Frontal cortex (tissue), 4 donors: ENCODE results near the gene CEP68. TPM values are rescaled to one million over a fixed set of nuclear protein-coding genes. Genes with fewer than 3 reads are reported as not detected.
A peak's percentile ranks its signal among the peaks of the same experiment; 100 is the strongest.
"Not testable (repeated sequence)": the region's sequence is repeated elsewhere in the genome, so short reads cannot be mapped to it uniquely, and the experiment has no call there.

Experiments used
- DNase-seq, 2 donors: peaks; one replicate each; pipeline ENCODE4 v3.0.0; 2012; ENCODE audit warnings: low spot score in 2 of 2
- FAIRE-seq: peaks from 2 replicates; lab custom pipeline; 2012; peaks lifted over from hg19 to GRCh38; lab: Jason Lieb, UNC
- total RNA-seq: library from RNA; depleted of rRNA; stranded (reverse); fragments of >200 nt; gene quantifications from one replicate; pipeline ENCODE4 v1.2.3, GENCODE V29; 2014
- donor health status: control.
- donor health status: control.
- donor health status: control.

CEP68 gene, protein sequence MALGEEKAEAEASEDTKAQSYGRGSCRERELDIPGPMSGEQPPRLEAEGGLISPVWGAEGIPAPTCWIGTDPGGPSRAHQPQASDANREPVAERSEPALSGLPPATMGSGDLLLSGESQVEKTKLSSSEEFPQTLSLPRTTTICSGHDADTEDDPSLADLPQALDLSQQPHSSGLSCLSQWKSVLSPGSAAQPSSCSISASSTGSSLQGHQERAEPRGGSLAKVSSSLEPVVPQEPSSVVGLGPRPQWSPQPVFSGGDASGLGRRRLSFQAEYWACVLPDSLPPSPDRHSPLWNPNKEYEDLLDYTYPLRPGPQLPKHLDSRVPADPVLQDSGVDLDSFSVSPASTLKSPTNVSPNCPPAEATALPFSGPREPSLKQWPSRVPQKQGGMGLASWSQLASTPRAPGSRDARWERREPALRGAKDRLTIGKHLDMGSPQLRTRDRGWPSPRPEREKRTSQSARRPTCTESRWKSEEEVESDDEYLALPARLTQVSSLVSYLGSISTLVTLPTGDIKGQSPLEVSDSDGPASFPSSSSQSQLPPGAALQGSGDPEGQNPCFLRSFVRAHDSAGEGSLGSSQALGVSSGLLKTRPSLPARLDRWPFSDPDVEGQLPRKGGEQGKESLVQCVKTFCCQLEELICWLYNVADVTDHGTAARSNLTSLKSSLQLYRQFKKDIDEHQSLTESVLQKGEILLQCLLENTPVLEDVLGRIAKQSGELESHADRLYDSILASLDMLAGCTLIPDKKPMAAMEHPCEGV
- 46.5 TPM for total RNA-seq

DNA sequence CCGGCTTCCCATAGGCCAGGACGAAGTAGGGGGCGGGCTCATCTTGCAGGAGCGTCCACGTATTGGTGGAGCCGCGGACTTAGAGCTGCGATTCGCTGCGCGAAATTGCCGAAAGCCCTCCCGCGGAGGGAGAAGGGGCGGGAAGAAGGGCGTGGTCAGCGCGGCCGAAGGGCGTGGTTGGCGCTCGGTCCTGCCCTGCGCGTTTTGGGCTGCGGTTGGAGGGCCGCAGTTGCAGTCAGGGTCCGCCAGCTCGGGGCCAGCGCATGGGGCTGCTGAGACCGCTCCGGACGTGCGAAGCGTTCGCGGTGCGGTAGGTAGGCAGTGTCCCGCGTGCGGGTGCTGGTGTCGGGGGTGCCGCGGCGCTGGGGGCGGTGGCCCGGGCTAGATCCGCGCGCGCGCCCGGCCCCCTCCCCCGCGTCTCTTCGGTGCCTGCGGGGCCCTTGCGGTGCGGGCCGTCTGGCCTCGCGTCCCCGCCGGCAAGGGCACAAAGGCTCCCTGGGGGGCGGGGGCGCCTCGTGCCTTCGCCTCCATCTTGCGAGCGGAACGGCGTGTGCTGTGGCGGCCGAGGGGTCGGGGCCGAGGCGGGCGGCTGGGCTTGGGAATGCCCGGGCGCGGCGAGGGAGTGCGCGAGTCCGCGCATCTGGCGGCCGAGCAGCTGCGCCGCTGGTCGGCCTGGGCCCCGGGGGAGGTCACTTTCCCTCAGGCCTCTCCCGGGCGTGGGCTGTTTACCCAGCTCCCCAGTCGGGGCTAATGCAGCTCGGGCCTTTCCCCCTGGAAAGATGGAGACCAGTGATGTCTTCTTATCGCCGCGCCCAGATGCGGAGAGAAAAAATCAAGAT lies at the start of gene CEP68:
Gene CEP68 (plus strand): TSS at position 202 of the 839 bp plus-strand sequence. CDS start 13,029 bp downstream, outside the sequence.
- FAIRE-seq, result peak; percentile 70

DNA sequence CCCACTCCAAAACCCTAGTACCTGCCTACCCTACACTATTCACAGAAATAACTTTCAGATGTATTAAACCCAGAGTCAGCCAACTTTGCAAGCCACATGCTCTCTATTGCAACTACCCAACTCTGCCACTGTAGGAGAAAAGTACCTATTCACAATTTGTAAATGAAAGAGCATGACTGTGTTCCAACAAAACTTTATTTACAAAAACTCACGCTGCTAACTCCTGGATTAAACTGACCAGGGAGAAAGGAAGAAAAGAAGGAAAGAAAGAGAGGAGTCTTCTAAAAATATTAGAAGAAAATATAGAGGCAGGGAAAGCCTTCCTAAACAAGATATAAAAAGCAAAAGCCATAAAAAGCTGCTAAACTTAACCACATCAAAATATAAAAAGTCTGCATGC lies 42.4 kb upstream of the CEP68 start:
- FAIRE-seq, result no peak

More for the DNA sequence above, at the start of gene CEP68:
- DNase-seq, result peak; percentile 96 to 97

DNA sequence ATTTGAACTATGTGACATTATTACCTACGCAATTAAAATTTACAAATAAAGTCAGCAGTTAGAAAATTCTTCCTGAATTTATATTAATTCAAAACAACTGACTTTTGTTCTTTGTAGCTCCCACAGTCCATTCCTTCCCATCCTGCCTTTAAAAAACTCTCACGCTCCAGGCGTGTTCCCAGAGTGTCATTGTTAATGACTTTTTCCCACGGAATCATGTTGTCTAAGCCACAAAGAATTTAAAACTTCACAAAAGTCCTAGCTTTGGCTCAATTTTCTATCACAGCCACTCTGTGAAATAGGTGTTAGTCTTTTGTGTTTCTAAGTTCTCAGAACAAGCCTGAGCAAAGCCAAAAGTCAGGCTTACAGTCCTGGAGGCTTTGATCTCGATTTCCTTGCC lies 40.5 kb upstream of the CEP68 start:
- FAIRE-seq (no peak), DNase-seq (no peak)

More for the DNA sequence above, 42.4 kb upstream of the CEP68 start:
- DNase-seq, result no peak

DNA sequence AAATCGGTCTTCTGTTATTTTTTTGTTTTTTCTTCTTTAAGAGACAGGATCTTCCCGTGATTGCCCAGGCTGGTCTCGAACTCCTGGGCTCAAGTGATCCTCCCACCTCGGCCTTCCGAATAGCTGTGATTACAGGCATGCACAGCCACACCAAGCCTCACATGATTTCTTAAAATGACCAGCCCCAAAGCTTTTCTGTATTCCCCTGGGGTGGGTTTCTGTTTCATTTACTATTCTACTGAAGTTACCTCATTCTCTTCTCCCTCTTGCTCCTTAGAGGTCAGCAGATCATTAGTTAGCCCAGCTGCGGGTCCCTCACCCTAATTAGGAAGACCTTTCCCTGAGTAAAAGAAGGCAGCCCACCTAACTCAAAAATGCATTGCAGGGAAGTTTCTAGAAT lies 39.4 kb upstream of the CEP68 start:
- no peak for FAIRE-seq
- no peak for DNase-seq

DNA sequence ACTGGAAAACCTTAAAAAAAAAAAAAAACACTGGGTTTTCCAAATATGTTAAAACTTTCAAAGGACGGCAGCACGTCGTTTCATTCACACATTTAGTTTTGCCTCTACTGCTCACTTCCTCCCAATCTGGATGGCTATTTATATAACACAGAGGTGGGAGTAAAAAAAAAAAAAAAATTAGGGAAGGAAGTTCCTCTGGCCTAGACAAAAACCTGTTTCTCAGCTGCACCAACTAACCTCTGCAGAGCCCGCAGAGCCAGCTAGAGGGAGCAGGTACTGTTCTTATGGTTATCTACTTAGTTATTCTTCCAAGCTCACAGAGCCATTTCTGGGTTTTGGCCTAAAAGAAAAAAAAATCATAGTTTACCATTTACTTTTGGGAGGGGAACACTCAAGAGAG lies 38.9 kb upstream of the CEP68 start:
- DNase-seq, result peak in 1 of 2 donors; percentile 44
- no peak for FAIRE-seq

DNA sequence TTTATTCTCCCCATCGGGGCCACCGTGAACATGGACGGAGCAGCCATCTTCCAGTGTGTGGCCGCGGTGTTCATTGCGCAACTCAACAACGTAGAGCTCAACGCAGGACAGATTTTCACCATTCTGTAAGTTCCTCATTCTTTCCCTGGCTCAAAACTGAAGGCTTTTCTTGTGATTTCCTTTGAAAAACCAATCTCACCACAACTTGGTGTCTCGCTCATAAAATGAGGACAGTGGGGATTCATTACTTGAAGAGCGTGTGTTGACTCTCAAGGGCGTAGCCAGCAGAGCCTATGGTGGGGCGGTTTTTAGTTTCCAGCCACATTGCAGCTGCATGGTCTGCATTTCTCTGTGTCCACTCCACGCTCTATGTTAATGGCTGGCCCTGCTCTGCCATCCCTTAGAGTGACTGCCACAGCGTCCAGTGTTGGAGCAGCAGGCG lies 38.1 kb upstream of the CEP68 start:
- FAIRE-seq (no peak), DNase-seq (no peak)

DNA sequence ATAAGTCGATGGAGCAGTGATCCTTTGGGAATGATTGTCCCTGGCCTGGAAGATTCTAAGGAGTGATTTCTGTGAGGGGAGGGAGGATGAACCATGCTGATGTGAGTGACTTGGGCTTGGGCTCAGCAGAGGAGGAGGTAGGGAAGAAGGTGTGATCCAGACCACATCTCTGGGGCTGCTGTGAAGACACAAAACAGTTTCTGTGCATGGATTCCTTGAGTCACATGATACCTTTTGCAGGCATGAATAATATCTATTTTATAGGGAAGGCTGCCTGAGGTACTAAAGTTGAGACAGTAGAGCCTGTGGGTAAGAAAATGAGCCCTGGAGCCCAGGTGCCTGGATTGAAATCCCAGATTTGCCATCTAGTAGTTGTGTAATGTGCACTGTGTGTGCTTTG lies 37.2 kb upstream of the CEP68 start:
- no peak for FAIRE-seq
- no peak for DNase-seq

DNA sequence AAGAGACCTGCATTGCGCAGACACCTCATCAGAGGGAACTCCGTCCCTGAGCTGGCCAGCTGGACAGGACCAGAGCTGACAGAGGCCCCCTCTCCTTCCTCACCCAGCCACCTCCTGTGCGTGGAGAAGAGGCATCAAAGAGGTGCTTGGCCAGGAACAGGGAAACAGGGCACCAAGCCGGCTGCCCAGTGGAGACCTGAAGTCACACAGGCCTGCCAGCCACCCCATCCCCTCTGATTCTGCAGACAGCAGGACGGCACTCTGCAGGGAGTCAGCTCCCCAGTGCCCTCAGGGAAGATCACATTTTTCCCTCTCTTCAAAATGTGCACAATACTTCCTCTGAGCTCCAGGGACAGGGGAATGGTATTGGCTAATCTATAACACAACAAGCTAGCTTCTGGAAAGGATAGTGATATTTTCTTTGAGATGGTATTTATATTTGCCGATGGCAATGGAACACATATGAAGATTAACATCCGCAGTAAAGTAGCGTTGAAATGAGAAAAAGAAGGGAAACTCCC lies 36.5 kb upstream of the CEP68 start:
- DNase-seq (no peak), FAIRE-seq (no peak)

DNA sequence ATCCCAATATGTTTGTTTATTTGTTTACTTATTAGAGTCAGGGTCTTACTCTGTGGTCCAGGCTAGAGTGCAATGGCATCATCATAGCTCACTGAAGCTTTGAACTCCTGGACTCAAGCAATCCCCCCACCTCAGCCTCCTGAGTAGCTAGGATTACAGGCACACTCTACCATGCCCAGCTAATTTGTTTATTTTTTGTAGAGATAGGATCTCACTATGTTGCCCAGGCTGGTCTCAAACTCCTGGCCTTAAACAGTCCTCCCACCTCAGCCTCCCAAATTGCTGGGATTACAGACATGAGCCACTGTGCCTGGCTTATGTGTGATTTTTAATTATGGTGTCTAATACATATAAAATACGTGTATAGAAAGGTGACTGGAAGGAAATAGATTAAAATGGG lies 36.0 kb upstream of the CEP68 start:
- not testable (repeated sequence) for DNase-seq, FAIRE-seq

DNA sequence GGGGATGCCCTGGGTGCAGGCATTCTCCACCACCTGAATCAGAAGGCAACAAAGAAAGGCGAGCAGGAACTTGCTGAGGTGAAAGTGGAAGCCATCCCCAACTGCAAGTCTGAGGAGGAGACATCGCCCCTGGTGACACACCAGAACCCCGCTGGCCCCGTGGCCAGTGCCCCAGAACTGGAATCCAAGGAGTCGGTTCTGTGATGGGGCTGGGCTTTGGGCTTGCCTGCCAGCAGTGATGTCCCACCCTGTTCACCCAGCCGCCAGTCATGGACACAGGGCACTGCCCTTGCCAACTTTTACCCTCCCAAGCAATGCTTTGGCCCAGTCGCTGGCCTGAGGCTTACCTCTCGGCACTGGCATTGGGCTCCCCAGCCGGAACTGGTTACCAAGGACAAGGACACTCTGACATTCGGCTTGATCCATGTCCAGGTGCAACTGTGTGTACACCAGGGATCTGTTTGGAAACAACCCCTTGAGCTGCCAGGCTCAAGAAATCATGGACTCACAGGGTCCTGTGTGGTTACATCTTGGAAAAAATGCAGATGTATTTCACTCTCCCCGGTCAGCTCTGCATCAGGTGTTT lies 35.2 kb upstream of the CEP68 start:
- DNase-seq (no peak), FAIRE-seq (no peak)

DNA sequence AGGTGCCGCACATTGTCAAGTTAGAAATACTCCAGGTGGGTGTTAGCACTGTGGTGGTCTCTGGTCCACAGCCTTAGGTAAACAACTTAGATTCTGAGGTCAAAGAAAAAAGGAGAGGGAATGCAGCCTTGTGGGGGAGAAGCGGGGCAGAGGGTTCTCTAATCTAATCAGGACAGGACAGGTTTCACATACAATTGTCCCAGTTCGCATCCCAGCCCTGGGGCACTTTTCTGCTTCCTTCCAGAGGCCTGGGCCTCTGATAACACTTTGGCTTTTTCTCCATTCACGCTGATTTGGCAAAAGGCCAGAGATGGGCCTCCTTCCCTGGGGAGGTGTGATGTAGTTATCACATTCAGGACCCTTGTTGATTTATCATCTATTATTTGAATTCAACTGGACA lies 34.5 kb upstream of the CEP68 start:
- FAIRE-seq (no peak), DNase-seq (no peak)

DNA sequence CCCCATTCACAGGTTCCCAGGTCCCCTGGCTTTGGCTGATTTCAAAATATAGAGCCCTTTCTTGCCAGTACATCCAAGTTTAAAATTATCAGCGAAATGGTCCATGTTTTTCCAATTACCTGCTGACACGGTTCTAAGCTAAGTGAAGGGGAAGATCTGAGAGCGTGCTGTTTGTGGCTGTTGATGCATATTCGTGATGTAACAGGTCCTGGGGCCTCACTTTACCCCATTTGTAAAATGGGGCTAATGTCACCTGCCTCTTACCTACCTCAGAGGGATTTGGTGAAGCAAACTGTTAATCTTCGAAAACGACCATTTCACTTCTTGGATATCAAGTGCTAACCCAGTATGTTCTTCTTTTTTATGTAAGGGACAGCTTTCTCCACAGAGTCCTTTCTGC lies 34.0 kb upstream of the CEP68 start:
- FAIRE-seq (no peak), DNase-seq (no peak)

DNA sequence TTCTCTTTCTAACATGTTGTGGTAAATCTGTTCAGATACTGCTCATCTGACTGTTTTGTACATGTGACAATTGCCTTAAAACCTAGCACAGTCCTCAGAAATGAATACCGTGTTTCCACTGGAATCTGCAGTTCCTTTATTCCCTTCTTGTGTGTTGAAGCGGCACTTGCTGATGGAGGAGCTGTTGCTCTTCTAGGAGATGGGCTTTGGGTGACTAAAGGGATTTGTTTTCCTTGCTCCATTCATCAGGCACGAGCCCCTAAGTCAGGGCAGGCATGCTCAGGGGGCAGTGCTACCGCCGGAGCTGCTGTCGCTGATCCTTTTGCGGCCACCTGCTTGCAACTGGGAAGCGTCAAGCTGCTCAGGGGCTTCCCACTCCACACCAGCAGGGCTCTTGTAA lies 32.5 kb upstream of the CEP68 start:
- no peak for FAIRE-seq
- DNase-seq, result no peak

DNA sequence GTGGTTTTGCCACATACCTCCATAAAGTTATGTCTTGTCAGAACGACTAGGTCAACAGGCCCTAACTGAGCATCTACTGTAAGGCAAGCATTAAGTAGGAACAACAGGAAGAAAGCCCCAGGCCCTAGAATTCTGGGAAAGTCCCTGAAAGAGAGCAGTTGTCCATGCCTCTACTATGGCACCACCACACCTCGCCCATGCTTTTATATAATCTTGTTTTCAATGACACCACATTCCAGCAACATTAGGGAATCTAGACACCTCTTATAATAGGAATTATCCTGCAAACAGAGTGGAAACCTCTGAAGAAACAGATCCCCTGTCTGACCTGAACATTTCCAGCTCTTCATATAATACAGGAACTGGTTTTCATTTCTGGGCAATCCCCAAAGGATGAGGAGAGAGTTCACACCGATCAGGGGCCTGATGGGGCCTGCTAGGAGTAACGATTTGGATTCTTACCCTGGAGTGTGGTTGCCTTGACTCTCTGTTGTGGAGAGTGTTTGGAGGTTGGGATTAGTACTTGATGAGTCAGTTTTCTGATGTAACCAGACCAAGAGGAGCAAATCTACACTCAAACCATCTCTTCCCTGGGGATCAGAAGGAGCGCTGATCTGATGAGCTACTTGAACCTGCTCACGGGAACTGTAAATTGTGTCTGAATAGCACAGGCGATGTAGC lies 31.9 kb upstream of the CEP68 start:
- DNase-seq (no peak), FAIRE-seq (no peak)

DNA sequence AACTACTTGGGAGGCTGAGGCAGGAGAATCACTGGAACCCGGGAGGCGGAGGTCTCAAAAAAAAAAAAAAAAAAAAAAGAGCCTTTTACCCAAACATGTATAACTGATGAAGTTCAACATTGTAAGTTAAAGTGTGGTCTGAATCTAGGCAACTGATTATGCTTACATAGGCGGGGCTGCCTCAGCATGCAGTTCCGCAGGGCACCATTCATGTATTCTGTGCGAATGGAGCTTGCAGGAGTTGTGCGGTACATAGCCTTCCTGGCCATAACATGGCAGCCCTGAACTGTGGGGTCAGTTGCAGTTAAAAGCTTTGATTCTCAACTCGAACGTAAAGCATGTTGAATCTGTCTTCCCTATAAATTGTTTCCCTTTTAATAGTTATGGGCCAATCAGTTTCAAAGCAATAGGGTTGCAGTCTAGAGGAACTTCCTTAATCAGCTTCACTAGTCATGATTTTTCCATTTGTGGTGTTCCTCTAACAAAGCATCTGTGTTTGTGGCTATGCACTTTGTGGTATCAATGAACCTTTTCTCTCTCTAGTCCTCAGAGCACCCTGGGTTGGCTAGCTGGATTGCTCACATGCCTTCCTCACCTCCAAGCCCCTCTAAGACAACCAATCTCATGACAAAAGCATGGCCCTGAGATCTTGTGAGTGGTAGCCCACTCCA lies 30.6 kb upstream of the CEP68 start:
- no peak for FAIRE-seq
- DNase-seq, result no peak

DNA sequence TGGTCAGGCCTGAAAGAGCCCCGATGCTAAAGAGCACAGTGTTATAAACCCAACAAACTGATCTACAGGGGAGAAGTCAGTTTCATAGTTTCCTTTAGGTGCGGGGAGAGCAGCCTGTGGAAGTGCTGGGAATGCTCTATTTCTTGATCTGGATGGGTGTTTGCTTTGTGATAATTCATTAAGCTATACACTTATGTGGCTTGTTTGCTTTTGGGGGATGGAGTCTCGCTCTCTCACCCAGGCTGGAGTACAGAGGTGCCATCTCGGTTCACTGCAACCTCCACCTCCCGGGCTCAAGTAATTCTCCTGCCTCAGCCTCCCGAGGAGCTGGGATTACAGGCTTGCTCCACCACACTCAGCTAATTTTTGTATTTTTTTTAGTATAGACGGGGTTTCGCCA lies 30.1 kb upstream of the CEP68 start:
- DNase-seq, result no peak

DNA sequence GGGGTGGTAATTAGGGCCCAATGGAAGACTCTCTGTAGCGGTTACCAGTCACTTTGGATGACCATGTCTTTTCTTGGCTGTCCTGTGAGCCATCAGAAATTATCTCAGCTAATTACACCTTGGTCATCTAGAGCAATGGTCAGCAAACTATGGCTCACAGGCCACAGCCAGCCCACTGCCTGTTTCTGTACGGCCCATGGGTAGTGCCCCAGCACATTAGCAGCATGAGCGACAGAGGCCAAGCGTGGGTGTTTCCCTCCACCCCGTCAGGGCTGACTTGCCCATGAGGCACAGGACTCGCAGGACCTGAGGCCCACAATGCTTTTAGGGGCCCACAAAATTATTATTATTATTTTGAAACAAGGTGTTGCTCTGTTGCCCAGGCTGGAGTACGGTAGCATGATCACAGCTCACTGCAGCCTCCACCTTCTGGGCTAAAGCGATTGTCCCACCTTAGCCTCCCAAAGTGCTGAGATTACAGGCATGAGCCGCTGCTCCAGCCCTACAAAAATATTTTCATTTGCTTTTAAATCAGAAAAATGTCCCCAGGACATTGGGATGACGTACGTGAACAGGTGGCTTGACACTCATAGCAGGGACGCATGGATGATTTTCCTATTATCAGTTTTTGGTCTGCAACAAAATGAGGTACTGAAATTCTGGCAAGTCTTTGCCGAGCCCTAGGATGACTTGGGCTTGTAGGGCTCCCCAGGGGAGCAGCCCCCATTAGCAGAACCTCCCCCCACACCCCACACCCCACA lies 29.3 kb upstream of the CEP68 start:
- FAIRE-seq, result no peak
- DNase-seq, result no peak

More for the DNA sequence above, 30.1 kb upstream of the CEP68 start:
- FAIRE-seq, result no peak
